HG03439 (cell line): ENCODE data around the gene LYPLAL1.
A peak's percentile ranks its signal among the peaks of the same experiment; 100 is the strongest.

Experiments
- ATAC-seq: cut with Tn5 transposase; IDR thresholded peaks from one replicate; pipeline ENCODE4 v1.9.1; 2021; ENCODE audit warnings: mild to moderate bottlenecking, moderate library complexity; ENCODE audit not compliant: unreplicated experiment

Gene LYPLAL1

DNA sequence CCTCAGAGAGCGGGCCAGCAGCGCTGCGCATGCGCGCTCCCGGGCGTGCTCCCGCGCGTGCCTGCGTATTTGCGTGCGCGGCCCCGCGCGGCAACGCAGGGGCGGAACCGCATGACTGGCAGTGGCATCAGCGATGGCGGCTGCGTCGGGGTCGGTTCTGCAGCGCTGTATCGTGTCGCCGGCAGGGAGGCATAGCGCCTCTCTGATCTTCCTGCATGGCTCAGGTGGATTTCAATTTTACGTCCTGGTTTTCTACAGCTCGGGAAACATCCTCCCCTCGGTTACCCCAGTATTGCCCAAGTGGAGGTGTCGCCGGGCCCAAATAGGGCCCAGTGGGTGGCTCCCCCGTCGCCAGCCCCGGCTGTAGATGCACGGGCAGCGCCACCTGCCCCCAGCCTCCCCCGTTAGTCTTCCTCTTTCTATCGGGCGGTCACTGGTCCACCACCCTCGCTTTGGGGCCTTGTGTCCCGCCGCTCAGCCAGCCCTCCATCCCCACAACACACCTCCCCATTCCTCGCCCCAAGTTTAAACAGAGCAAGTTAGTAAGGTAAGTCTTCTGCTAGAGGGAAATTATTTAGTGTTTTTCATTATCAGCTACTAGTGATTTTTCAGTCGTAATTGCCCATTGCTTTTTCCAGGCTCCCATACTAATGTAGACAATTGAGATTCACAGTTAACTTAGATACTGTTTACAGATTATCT is at the start of gene LYPLAL1:
Gene LYPLAL1 (plus strand): TSS at position 121 of the 702 bp plus-strand sequence. CDS start 13 bp downstream, at position 134.
- ATAC-seq = peak; percentile 79

DNA sequence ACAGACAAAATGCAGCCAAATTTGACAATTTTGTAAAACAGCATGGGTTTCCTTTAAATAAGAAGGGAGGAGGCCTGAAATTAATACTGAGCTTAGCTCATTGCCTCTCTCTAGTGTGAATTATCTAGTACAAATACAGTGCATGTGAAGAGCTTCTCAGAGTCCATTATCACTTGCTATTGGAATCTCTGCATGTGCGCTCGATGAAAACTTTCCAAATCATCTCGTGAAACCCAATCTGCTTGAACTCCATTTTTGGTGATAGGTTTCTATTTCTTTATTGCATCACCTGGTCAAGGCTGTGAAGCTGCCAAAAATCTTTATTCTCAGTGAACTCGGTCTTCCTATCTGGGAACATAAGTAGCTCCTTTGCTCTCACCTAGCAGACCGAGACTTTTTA is 49.5 kb upstream of the LYPLAL1 start:
- no peak for ATAC-seq

DNA sequence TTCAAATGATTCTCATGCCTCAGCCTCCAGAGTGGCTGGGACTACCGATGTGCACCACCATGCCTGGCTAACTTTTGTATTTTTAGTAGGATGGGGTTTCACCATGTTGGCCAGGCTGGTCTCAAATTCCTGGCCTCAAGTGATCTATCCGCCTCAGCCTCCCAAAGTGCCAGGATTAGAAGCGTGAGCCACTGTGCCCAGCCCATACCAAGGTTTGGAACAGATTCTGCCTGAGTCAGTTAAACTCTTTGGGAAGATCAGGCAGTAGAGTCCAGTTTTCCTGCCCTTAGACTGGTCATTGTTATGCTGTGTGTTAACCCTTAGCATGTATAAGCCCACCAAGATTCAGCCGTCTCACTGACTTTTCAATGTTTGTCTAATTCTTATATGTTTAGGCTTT is 48.3 kb upstream of the LYPLAL1 start:
- no peak for ATAC-seq

DNA sequence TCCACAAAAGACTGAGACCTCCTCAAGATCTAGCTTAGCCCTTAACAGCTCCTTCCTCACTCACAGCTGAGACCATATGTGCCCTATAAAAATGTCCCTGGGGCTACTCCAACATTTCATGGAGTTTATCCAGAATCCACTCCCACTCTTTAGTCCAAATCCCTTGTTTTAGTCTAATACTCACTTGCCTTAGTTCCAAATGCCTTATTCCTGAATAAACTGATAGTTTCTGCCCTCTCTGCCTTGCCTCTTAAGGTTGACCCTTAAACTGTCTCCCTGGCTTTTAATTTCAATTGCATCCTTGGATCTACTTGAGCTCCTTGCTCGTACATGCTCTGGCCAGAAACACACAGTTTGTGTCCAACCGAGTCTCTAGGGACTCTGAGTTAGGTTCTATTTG is 47.3 kb upstream of the LYPLAL1 start:
- no peak for ATAC-seq

DNA sequence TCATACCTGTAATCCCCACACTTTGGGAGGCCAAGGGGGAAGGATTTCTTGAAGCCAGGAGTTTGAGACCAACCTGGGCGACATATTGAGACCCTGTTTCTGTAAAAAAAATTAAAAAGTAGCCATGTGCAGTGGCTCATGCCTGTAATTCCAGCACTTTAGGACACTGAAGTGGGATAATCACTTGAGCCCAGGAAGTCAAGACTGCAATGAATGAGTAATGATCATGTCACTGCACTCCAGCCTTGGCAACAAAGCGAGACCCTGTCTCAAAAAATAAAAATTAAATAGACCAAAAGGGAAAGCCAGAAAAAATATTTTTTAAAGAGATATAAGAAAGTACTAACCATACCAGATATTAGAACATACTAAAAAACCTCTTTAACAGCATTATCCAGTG is 44.7 kb upstream of the LYPLAL1 start:
- no peak for ATAC-seq

DNA sequence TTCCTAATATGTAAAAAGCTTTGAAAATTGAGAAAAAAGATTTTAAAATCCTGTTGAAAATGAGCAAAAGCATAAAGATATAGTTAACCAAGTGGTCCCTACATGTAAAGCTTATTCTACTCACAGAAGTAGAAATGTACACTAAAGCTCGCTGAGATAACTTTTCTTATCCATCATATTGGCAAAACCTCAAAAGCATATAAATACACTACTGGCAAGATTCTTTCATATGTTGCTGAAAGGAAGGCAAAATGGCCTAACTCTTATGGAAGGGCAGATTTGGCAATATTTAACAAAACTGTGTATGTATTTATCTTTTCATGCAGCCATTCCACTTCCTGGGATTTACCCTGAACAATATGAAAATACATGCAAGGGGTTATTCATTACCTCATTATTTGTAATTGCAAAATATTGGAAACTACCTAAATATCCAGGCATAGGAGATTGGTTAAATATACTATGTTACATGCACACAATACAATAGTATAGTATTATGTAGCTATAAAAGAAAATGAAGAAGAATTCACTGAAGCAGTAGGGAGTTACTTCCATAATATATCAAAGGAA is 43.2 kb upstream of the LYPLAL1 start:
- ATAC-seq = no peak

DNA sequence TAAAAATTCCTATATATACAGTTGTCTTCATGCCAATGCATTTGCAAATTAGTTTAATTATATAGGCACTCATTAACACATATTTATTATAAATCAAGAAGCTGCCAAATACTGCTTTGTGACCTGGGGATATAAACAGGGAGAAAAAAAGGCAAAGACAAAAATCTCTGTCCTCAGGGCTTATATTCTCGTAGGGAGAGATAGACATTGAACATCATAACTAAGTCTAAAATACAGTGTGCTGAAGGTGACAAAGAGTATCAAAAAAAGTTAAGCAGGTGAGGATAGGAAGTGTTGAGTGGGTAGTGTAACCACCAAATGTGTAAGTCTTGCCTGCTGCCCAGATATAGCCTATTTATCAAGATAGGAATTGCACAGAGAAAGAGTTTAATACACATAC is 40.7 kb upstream of the LYPLAL1 start:
- ATAC-seq = no peak

DNA sequence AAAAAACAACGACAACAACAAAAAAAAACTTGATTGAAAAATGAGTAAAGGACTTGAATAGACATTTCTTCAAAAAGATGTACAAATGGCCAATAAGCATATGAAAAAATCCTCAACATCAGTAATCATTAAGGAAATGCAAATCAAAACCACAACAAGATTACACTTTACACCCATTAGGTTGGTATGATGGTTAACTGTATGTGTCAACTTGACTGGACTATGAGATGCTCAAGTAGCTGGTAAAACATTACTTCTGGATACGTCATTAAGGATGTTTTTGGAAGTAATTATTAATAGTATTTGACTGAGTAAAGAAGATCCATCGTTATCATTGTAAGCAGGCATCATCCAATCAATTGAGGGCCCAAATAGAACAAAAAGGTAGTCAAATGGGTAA is 34.9 kb upstream of the LYPLAL1 start:
- no peak for ATAC-seq

DNA sequence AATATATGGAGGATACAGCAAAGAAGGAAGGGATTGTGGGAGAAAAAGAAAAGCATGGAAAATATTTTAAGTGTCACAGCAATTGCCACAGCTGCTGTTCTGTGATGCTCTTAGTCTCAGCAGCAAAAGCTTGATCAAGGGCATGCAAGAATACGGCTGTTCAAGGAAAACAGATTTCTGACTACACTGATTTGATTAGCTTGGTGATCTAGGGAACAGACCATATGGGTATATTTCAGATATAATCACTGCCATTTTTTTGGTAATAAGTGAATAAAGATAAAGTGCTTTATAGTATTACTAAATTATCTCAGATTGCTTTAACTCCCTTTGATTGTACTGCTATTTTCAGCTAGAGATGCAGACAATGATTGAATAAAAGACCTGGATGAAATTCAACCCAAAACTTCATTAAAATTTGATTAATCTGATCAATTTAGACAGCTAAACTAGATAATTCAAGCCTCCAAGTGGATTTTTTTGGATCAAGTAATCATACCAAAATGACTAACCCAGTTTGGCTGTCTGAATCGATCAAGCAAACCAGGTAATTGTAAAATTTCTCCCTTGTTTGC is 33.3 kb upstream of the LYPLAL1 start:
- ATAC-seq = no peak

DNA sequence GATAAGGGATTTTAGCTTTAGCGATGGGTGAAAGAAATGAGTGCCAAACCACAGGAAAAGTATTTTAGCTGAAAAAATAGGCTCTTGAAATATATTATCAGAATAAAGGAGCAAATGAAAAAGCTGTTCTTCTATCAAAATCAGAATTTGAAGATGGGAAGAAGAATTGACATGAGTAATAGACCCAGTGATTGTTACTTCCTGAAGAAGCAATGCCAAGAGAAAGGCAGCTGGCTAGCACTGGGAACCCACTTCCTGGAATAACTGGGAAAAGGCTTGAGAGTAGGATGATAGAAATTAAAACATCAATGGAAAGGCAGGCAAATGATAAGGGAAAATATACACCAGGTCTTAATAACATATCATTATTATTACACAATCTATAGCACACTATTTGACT is 29.9 kb upstream of the LYPLAL1 start:
- ATAC-seq = no peak

DNA sequence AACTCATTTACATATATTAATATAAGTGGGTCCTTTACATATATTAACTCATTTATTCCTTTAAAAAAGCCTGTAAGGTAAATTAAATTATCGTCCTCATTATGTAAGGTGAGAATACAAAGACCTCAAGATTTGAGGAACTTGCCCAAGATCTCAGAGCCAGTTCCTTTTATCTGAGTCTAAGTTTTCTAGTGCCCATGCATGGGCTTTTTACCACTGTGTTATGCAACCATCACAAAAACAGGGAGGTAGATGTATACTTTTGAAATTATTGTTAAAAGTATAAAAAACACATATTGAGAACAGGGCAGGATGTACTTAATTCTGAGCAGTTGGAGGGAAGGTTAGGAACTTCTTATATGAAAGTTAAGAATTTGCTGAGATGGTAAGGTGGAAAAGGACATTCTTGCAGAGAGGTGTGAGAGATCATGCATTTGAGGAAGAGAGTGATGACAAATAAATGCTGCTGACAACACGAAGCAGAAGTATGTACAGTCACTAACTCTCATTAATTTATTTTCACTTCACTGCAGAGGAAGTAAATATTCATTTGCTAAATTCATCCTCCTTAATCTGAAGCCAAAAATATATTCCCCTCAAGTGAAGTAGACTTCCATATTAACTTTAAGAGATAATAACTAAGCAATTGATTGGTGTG is 28.9 kb upstream of the LYPLAL1 start:
- ATAC-seq = no peak

DNA sequence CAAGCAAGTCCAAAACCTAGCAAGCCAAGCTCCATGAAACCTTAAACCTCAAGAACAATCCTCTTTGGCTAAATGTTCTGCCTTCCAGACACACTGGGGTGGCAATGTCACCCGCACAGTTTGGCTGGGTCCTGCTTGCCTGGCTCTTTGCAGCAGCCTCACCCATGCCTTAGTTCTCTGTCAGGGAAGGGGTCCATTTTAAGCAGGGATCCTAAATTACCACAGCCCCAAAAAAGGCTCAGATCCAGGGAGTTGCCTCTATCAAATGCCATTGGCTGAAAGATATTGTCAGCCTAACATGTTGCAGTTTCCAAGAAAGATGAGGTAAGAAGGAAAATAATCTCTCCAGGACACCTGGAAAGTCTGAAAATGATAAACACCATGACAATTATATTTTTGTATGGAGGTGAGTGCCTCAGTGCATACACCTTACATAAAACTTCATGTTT is 26.1 kb upstream of the LYPLAL1 start:
- no peak for ATAC-seq

DNA sequence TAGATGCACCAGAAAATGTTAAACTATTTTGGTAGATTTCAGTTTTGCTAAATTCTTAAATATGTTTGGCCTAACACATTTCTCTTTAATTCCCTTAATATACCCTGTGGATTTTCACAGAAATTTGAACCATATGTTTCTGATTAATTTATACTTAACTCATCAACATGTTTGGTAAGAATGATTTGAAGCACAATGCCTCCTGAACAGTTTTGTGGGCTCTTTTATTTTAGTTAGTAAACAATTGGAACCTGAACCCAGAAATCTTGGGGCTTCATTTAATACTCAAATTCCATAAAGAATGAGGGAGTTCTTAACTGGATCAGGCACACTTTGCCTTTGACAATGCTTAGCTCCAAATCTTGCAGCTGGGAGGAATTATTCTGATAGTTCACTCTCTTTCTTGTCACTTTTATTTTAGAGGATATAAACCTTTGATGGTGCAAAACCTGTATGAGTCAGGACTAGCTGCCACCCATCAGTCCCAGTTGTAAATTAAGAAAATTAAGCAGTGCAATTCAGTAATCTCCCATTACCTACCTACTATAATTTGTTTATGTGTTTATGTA is 24.6 kb upstream of the LYPLAL1 start:
- ATAC-seq = no peak

DNA sequence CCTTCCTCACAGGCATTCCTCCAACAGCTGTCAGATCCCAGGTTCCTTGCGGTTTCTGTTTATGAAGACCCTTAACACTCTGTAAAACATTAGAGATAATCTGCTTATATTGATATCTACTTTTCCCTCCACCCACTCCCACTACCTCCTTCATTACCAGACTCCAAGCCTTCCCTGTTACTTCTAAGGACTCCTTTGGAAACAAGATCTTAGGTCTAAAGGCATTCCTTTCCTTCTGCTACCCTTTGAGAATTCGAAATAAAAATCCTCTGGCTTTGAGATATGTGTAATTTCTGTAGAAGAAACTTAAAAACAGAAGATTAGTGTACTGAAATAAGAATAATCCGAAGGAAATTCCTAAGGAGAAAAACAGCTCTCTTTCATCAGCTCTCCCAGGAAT is 23.7 kb upstream of the LYPLAL1 start:
- no peak for ATAC-seq

DNA sequence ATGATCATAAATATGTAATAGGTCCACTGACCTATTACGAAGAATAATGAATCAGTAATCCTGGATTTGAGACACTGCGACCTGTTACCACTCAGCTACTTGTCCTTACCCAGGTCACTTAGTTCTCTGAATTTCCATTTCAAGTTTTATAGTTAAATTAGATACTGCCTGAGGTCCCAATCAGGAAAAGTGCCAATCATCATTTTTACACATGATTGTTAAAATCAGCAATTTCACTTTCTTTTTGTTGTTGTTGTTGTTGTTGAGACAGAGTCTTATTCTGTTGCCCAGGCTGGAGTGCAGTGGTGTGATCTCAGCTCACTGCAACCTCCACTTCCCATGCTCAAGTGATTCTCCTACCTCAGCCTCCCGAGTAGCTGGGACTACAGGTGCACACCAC is 22.8 kb upstream of the LYPLAL1 start:
- no peak for ATAC-seq

DNA sequence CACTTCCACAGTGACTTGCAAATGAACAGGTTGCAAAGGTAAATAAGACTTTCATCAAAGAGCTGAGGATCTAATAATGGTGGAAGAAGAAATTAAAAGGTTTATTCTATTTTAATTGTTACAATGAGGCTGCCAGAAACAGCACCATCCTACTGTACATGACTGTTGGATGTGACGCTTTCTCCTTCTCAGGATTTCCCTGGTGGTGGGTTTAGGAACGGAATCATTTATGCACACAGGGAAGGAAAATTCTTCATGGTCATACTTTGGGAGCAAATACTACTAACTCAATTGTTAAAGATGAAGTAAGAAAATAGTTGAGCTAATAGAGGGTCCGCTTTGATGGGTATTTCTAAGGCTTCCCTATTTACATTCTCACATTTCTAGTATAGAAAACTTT is 22.2 kb upstream of the LYPLAL1 start:
- no peak for ATAC-seq

DNA sequence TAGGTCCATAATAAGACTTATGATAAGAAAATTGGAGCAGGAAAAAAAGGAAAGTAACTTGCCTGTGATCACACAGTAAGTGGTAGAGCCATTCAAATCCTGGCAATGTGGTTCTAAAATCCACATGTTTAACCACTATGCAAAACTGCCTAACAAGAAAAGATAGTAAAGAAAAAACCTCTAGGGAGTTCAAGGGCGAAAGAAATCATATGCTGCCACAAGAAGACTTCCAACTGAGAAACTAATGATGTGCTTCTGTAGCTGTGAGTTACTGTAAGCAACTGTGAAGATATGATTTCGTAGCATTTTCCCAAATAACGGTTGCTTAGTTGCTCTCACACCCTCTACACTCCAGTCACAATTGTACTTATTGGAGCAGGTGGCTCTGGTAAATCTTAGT is 20.9 kb upstream of the LYPLAL1 start:
- ATAC-seq = no peak

DNA sequence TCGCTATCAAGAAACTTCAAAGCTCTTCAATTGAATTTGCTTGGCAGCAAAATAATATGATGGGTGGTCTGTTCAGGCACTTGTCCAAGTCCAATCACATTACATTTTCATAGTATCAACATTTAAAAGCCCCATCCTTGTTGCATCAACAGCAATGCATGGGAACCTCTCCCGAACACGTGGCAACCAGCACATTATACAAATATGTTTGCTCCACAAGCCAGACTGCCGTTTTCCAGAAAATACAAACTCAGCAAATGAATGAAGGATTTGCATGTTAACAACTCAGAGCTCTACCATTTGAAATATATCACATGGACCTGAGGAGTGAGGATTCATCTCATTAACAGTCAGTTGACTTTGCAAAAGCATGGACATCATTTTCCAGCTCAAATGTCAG is 20.0 kb upstream of the LYPLAL1 start:
- ATAC-seq = no peak

DNA sequence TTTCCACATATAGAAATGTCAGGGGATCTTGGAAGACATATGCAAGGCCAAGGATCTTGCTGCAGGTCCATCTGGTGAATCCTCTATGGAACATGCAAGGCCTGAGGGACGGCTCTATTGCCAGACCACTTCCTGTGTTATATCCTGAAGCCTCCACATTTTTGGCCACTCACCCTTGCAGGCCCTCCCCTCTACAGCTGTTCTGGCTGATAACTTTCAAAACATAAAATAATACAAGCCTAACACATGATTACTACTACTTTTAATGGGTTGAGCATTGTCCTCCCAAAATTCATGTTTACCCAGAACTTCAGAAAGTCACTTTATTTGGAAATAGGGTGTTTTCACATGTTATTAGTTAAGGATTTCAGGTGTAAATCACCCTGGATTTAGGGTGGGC is 18.5 kb upstream of the LYPLAL1 start:
- ATAC-seq = no peak

DNA sequence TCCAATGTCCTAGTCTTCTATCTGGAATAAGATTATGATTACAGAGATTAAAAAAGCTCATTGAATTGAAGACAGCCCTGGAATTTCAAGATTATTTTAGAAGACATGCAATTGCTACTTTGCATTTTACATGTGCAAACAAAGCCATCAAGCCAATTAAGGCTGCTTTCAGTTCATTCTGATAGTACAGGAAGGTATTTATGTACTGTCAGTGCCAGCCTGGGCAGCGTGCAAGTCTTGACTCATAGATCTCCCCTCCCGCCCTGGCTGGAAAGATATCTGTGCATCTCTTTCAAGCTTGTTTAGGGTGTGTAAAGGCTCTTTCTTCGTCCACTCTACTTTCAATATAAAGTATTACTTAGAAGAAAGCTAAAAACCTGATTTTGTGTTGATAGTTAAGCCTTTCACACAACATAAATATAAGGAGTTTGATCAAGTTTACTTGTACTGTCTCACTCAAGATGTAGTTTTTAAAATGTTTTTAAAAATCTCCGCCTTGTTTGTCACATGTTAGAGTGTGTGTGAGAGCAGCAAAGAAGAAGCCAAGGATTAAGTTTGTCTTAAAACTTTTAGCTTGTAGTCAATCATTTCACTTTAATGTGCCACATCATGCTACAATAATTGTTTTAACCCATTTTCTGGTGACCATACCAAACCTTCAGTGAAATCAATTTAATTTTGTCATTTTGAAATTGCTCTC is 13.6 kb upstream of the LYPLAL1 start:
- ATAC-seq = no peak

DNA sequence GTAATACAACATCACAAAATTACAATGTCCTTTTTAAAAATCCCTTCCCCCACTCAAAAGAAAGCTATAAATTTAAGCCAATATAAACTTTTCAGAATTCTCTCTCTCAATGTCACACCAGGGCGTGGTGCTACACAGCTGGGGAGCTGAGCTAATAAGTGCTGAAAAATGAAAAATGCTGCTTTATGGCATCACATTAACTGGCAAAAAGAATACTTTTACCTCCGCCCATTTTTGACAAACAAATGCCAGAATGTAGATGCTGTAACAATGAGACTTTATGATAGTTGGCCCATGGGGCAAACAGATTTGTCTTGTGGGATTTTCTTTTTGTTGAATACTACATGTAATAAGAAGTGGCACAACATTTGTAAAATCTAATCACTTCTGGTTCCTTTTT is 12.7 kb upstream of the LYPLAL1 start:
- ATAC-seq = no peak
